IMR-90 (cell line): ENCODE measurements around the gene SERPINB10. TPM values are rescaled to one million over a fixed set of nuclear protein-coding genes. Genes with fewer than 3 reads are reported as not detected.

Experiments
- ATAC-seq: fragments of 200-7000 bp; cut with Tn5 transposase; 2 replicates; pipeline ENCODE4 v1.9.1; 2020; ENCODE audit warnings: low read depth, mild to moderate bottlenecking, moderate library complexity
- BruUV-seq: library from RNA; stranded (reverse); fragments of 400-500 nt; replicated peaks from 2 replicates; lab custom pipeline; 2021; lab: Mats Ljungman, UMichigan
- CTCF ChIA-PET: fragments of 300-600 bp; formaldehyde crosslinking; extraction: SDS; loops from one replicate; lab custom pipeline; 2021; ENCODE audit warnings: antibody characterized with exemption; lab: Yijun Ruan, JAX
- POLR2A ChIA-PET: fragments of 300-600 bp; sonication (Branson Sonifier 250); formaldehyde crosslinking; loops from one replicate; lab custom pipeline; 2022; ENCODE audit warnings: antibody characterized with exemption; ENCODE audit not compliant: unreplicated experiment; lab: Charles Lee
- DNase-seq: peaks from one replicate; pipeline ENCODE4 v3.0.0; 2013
- H2AFZ ChIP-seq: replicated peaks from 2 replicates; pipeline ENCODE3; 2013; ENCODE audit warnings: low read length, mild to moderate bottlenecking; ENCODE audit not compliant: poor library complexity
- H2AK5ac ChIP-seq: 2 replicates; pipeline ENCODE4 v1.6.1; 2013; ENCODE audit warnings: low read depth, low read length, inconsistent platforms
- H2AK9ac ChIP-seq: replicated peaks from 2 replicates; pipeline ENCODE3; 2013; ENCODE audit warnings: mild to moderate bottlenecking, low read depth, low read length, moderate library complexity; ENCODE audit not compliant: poor library complexity
- H2BK120ac ChIP-seq: 2 replicates; pipeline ENCODE4 v1.6.1; 2013; ENCODE audit warnings: low read depth, low read length, inconsistent platforms
- H2BK15ac ChIP-seq: 3 replicates; pipeline ENCODE4 v1.6.1; 2013; ENCODE audit warnings: low read depth, low read length, inconsistent platforms
- H2BK20ac ChIP-seq: 2 replicates; pipeline ENCODE4 v1.6.1; 2013; ENCODE audit warnings: low read depth, mild to moderate bottlenecking, inconsistent platforms, low read length, moderate library complexity
- H2BK5ac ChIP-seq: 2 replicates; pipeline ENCODE4 v1.6.1; 2013; ENCODE audit warnings: mild to moderate bottlenecking, low read depth, low read length, inconsistent platforms; ENCODE audit not compliant: poor library complexity, severe bottlenecking
- H3K14ac ChIP-seq: replicated peaks from 2 replicates; pipeline ENCODE4 v1.6.1; 2013; ENCODE audit warnings: low read depth, low read length, inconsistent platforms
- H3K18ac ChIP-seq: 2 replicates; pipeline ENCODE4 v1.6.1; 2013; ENCODE audit warnings: low read depth, low read length, control low read depth
- H3K23ac ChIP-seq: 2 replicates; pipeline ENCODE4 v1.6.1; 2013; ENCODE audit warnings: low read depth, low read length, inconsistent platforms
- H3K27ac ChIP-seq: 2 replicates; pipeline ENCODE4 v1.5.1; 2013; ENCODE audit warnings: mild to moderate bottlenecking, control low read depth, low read length; ENCODE audit not compliant: insufficient read depth
- H3K27me3 ChIP-seq: 2 replicates; pipeline ENCODE4 v1.6.1; 2013; ENCODE audit warnings: low read length; ENCODE audit not compliant: control insufficient read depth, insufficient read depth
- H3K36me3 ChIP-seq: 2 replicates; pipeline ENCODE4 v1.6.1; 2013; ENCODE audit warnings: low read length, mixed read lengths; ENCODE audit not compliant: control insufficient read depth, insufficient read depth
- H3K4ac ChIP-seq: 2 replicates; pipeline ENCODE4 v1.6.1; 2013; ENCODE audit warnings: low read depth, low read length, inconsistent platforms
- H3K4me1 ChIP-seq: 2 replicates; pipeline ENCODE4 v1.6.1; 2013; ENCODE audit warnings: low read length, mixed read lengths; ENCODE audit not compliant: control insufficient read depth, insufficient read depth
- H3K4me2 ChIP-seq: 2 replicates; pipeline ENCODE4 v1.6.1; 2013; ENCODE audit warnings: low read depth, mild to moderate bottlenecking, control low read depth, low read length, moderate library complexity
- H3K4me3 ChIP-seq: 2 replicates; pipeline ENCODE4 v1.5.1; 2013; ENCODE audit warnings: low read depth, mild to moderate bottlenecking, control low read depth, low read length, moderate library complexity; ENCODE audit not compliant: insufficient read depth
- H3K56ac ChIP-seq: 2 replicates; pipeline ENCODE4 v1.6.1; 2013; ENCODE audit warnings: low read length, inconsistent platforms; ENCODE audit not compliant: insufficient read depth; ENCODE audit errors: extremely low read depth
- H3K79me1 ChIP-seq, 2 experiments: 2 replicates each; pipeline ENCODE4 v1.6.1; 2013; ENCODE audit warnings: low read length in 2 of 2, inconsistent platforms in 1 of 2, low read depth in 1 of 2
- H3K9ac ChIP-seq: 2 replicates; pipeline ENCODE4 v1.6.1; 2013; ENCODE audit warnings: low read depth, low read length, control low read depth
- H3K9me1 ChIP-seq: 2 replicates; pipeline ENCODE4 v1.6.1; 2013; ENCODE audit warnings: low read length, inconsistent platforms; ENCODE audit not compliant: insufficient read depth
- H3K9me3 ChIP-seq: 2 replicates; pipeline ENCODE4 v1.6.1; 2013; ENCODE audit warnings: low read length; ENCODE audit not compliant: control insufficient read depth, insufficient read depth
- H4K20me1 ChIP-seq: 2 replicates; pipeline ENCODE4 v1.6.1; 2013; ENCODE audit warnings: low read length, inconsistent platforms; ENCODE audit not compliant: insufficient read depth
- H4K5ac ChIP-seq: 2 replicates; pipeline ENCODE4 v1.6.1; 2013; ENCODE audit warnings: mild to moderate bottlenecking, low read depth, low read length, control low read depth
- H4K8ac ChIP-seq, 2 experiments: 2 replicates each; pipeline ENCODE4 v1.6.1; 2013; ENCODE audit warnings: low read depth in 2 of 2, low read length in 2 of 2, control low read depth in 1 of 2, inconsistent platforms in 1 of 2
- H4K91ac ChIP-seq: 2 replicates; pipeline ENCODE4 v1.6.1; 2013; ENCODE audit warnings: low read depth, low read length, inconsistent platforms; ENCODE audit not compliant: insufficient read depth
- BHLHE40 ChIP-seq: fragments of 150-350 bp; IDR thresholded peaks from 2 replicates; pipeline ENCODE4 v1.6.1; 2016; ENCODE audit warnings: mild to moderate bottlenecking, low read depth, low read length
- CEBPB ChIP-seq: IDR thresholded peaks from 2 replicates; pipeline ENCODE4 v1.6.1; 2012; ENCODE audit warnings: low read depth, low read length, improper control_type of control experiment
- CHD1 ChIP-seq: IDR thresholded peaks from 2 replicates; pipeline ENCODE4 v1.6.1; 2012; ENCODE audit warnings: low read depth, low read length, improper control_type of control experiment
- CTCF ChIP-seq: conservative IDR thresholded peaks from 2 replicates; pipeline ENCODE4 v1.5.1; 2012; ENCODE audit warnings: mild to moderate bottlenecking, low read depth, low read length, improper control_type of control experiment
- ELK1 ChIP-seq: fragments of 150-350 bp; IDR thresholded peaks from 2 replicates; pipeline ENCODE4 v1.6.1; 2016; ENCODE audit warnings: low read depth, mild to moderate bottlenecking, low read length, moderate library complexity, borderline replicate concordance
- FOS ChIP-seq: fragments of 150-350 bp; IDR thresholded peaks from 2 replicates; pipeline ENCODE4 v1.6.1; 2016; ENCODE audit warnings: low read depth, low read length
- MAFK ChIP-seq: IDR thresholded peaks from 2 replicates; pipeline ENCODE4 v1.6.1; 2012; ENCODE audit warnings: low read depth, low read length, improper control_type of control experiment
- MAZ ChIP-seq: IDR thresholded peaks from 2 replicates; pipeline ENCODE4 v1.6.1; 2012; ENCODE audit warnings: low read depth, mild to moderate bottlenecking, low read length, improper control_type of control experiment, moderate library complexity, borderline replicate concordance
- MXI1 ChIP-seq: IDR thresholded peaks from 2 replicates; pipeline ENCODE4 v1.6.1; 2012; ENCODE audit warnings: low read depth, mild to moderate bottlenecking, low read length, moderate library complexity, borderline replicate concordance
- NFE2L2 ChIP-seq: fragments of 150-350 bp; IDR thresholded peaks from 2 replicates; pipeline ENCODE4 v1.6.1; 2016; ENCODE audit warnings: low read depth, mild to moderate bottlenecking, low read length
- RAD21 ChIP-seq: IDR thresholded peaks from 2 replicates; pipeline ENCODE4 v1.6.1; 2012; ENCODE audit warnings: low read length, improper control_type of control experiment
- RCOR1 ChIP-seq: IDR thresholded peaks from 2 replicates; pipeline ENCODE4 v1.6.1; 2012; ENCODE audit warnings: mild to moderate bottlenecking, low read length, improper control_type of control experiment; ENCODE audit not compliant: insufficient replicate concordance
- SMC3 ChIP-seq: fragments of 150-350 bp; IDR thresholded peaks from 2 replicates; pipeline ENCODE4 v1.6.1; 2016; ENCODE audit warnings: low read depth, mild to moderate bottlenecking, antibody characterized with exemption, low read length, moderate library complexity
- WGBS, 2 experiments: methylation state at CpG; one replicate each; pipeline versions ENCODE4 v1.1.5 to v1.1.7; 2013; ENCODE audit warnings: missing lambda C conversion rate in 2 of 2; ENCODE audit not compliant: insufficient read length in 1 of 2; ENCODE audit errors: extremely low coverage in 2 of 2; 5-methylcytosine and 5-hydroxymethylcytosine counted together
- dilution Hi-C: fragments of 300-500 bp; cut with HindIII; formaldehyde crosslinking; loops from one replicate; pipeline ENCODE4 v1.14.3; 2018; ENCODE audit warnings: low sequenced_read_pairs; ENCODE audit not compliant: unreplicated experiment
- in situ Hi-C: fragments of 300-500 bp; cut with MboI; formaldehyde crosslinking; loops from 3 replicates; pipeline ENCODE4 v1.14.3; 2019; ENCODE audit warnings: low sequenced_read_pairs, inconsistent platforms, mixed read lengths
- intact Hi-C: fragments of 100-400 bp; cut with micrococcal nuclease; formaldehyde crosslinking; loops from 2 replicates; pipeline ENCODE4 v1.10.0; 2022
- polyA plus RNA-seq, 3 experiments: library from polyadenylated mRNA; depleted of rRNA; stranded (reverse); fragments of >200 nt; gene quantifications; 2 replicates each; pipeline ENCODE4 v1.2.3, GENCODE V29; 2012; ENCODE audit warnings: low replicate concordance in 1 of 3
- total RNA-seq: library from RNA; depleted of rRNA; stranded (reverse); fragments of >200 nt; gene quantifications from 2 replicates; pipeline ENCODE4 v1.2.3, GENCODE V29; 2012

SERPINB10 gene
- total and polyA plus RNA-seq, 2 of the 4 experiments (the other 2 are of a cell fraction): not detected

- Histone ChIP-seq H4K91ac (no peak overlapping the region), H3K9me3 (no peaks in the 10 kb centered on the region), H2BK5ac (no peak overlapping the region), H3K36me3 (no peaks in the 10 kb centered on the region), H3K14ac (no peak overlapping the region), H3K4ac (no peak overlapping the region), H4K8ac (no peak overlapping the region), H3K4me3 (no peak overlapping the region), H3K18ac (no peak overlapping the region), H2BK15ac (no peak overlapping the region), H3K23ac (no peak overlapping the region), H3K27me3 (peaks cover 2% of the 10 kb centered on the region; the same call in 1 of the 2 replicates), H3K4me2 (no peak overlapping the region), H3K79me1 (no peaks in the 10 kb centered on the region), H3K9ac (no peak overlapping the region), H2AFZ (no peak overlapping the region), H2BK20ac (no peak overlapping the region), H3K4me1 (no peaks in the 10 kb centered on the region), H3K9me1 (no peaks in the 10 kb centered on the region; the same call in 1 of the 2 replicates), H3K27ac (no peak overlapping the region), H3K56ac (no peak overlapping the region), H2AK5ac (no peak overlapping the region), H4K20me1 (no peaks in the 10 kb centered on the region), H2AK9ac (no peak overlapping the region), H4K5ac (no peak overlapping the region), H2BK120ac (no peak overlapping the region)
- dilution Hi-C loops: no loop called here
- TF ChIP-seq MAZ: no peak
- no peak for TF ChIP-seq MAFK
- TF ChIP-seq FOS: no peak
- no peak for TF ChIP-seq CEBPB
- no peak for TF ChIP-seq MXI1
- no peak for TF ChIP-seq CHD1
- no peak for TF ChIP-seq RAD21
- TF ChIP-seq CTCF: no peak
- no peak for TF ChIP-seq BHLHE40
- no peak for TF ChIP-seq ELK1
- TF ChIP-seq SMC3: no peak
- TF ChIP-seq RCOR1: no peak
- TF ChIP-seq NFE2L2: no peak
- BruUV-seq: no TSS peak
- WGBS, 2 experiments: no CpG with 5 or more reads among the region's 2 CpGs
- ChIA-PET CTCF (no interaction called here), POLR2A (no interaction called here)
- in situ Hi-C loops: no loop called here
- no peak for ATAC-seq
- DNase-seq: no peak
- intact Hi-C loops: no loop called here
Measured at GRCh38 chr18:63889626-63890025, 18.1 kb upstream of the SERPINB10 start.
